ENCODE measurements around the gene TTC23.

Gene TTC23

GRCh38 chr15:99138491-99138982 lies 110.8 kb downstream of the TTC23 start:
- TF ChIP-seq CTCF (IDR thresholded peaks at IDR 0.05; ENCODE audit: extremely low read depth, missing control alignments) = no peak
- no peak for DNase-seq (ENCODE audit: low spot score)

GRCh38 chr15:99137877-99138276 lies 111.5 kb downstream of the TTC23 start:
- DNase-seq (ENCODE audit: low spot score) = no peak
- no peak for TF ChIP-seq CTCF (IDR thresholded peaks at IDR 0.05; ENCODE audit: extremely low read depth, missing control alignments)

- no peak for TF ChIP-seq CTCF (IDR thresholded peaks at IDR 0.05; ENCODE audit: extremely low read depth, missing control alignments)
- DNase-seq (ENCODE audit: low spot score) = no peak
Measured at GRCh38 chr15:99137111-99137546, 112.3 kb downstream of the TTC23 start.

GRCh38 chr15:99135194-99135593 lies 114.2 kb downstream of the TTC23 start:
- no peak for TF ChIP-seq CTCF (IDR thresholded peaks at IDR 0.05; ENCODE audit: extremely low read depth, missing control alignments)
- DNase-seq (ENCODE audit: low spot score) = peak; percentile 36

- no peak for TF ChIP-seq CTCF (IDR thresholded peaks at IDR 0.05; ENCODE audit: extremely low read depth, missing control alignments)
- no peak for DNase-seq (ENCODE audit: low spot score)
Measured at GRCh38 chr15:99134317-99134821, 115.0 kb downstream of the TTC23 start.

GRCh38 chr15:99132634-99133287 lies 116.6 kb downstream of the TTC23 start:
- no peak for DNase-seq (ENCODE audit: low spot score)
- TF ChIP-seq CTCF (IDR thresholded peaks at IDR 0.05; ENCODE audit: extremely low read depth, missing control alignments) = no peak

GRCh38 chr15:99132122-99132521 lies 117.3 kb downstream of the TTC23 start:
- TF ChIP-seq CTCF (IDR thresholded peaks at IDR 0.05; ENCODE audit: extremely low read depth, missing control alignments) = no peak
- DNase-seq (ENCODE audit: low spot score) = no peak

Measured in GM20000 (cell line).